Hepatocyte (in vitro differentiated cells): Measurements from ENCODE around the gene STT3B. TPM values are rescaled to one million over a fixed set of nuclear protein-coding genes. Genes with fewer than 3 reads are reported as not detected.

Experiments
- DNase-seq: peaks from one replicate; pipeline ENCODE4 v3.0.0-alpha.2; 2016; ENCODE audit warnings: low spot score
- H2AFZ ChIP-seq: fragments of 200-600 bp; sonication (generic); 2 replicates; pipeline ENCODE4 v1.6.0; 2016; ENCODE audit warnings: antibody characterized with exemption, mild to moderate bottlenecking
- H3K27ac ChIP-seq: fragments of 200-600 bp; sonication (generic); 2 replicates; pipeline ENCODE4 v1.5.1; 2016; ENCODE audit warnings: mild to moderate bottlenecking
- H3K27me3 ChIP-seq: fragments of 200-600 bp; sonication (generic); 2 replicates; pipeline ENCODE4 v1.6.1; 2016
- H3K36me3 ChIP-seq: fragments of 200-600 bp; sonication (generic); replicated peaks from 2 replicates; pipeline ENCODE4 v1.5.1; 2016; ENCODE audit warnings: low read depth; ENCODE audit not compliant: insufficient read depth
- H3K4me1 ChIP-seq: fragments of 200-600 bp; sonication (generic); 2 replicates; pipeline ENCODE4 v1.5.1; 2016; ENCODE audit warnings: mild to moderate bottlenecking, moderate library complexity; ENCODE audit not compliant: insufficient read depth
- H3K4me2 ChIP-seq: fragments of 200-600 bp; sonication (generic); 2 replicates; pipeline ENCODE4 v1.6.0; 2016
- H3K4me3 ChIP-seq: fragments of 200-600 bp; sonication (generic); 2 replicates; pipeline ENCODE4 v1.5.1; 2016; ENCODE audit warnings: mild to moderate bottlenecking
- H3K79me2 ChIP-seq: fragments of 200-600 bp; sonication (generic); 2 replicates; pipeline ENCODE4 v1.6.0; 2017; ENCODE audit warnings: mild to moderate bottlenecking
- H3K9me2 ChIP-seq: fragments of 200-600 bp; sonication (generic); replicated peaks from 2 replicates; pipeline ENCODE4 v1.6.0; 2017; ENCODE audit warnings: mild to moderate bottlenecking; ENCODE audit not compliant: insufficient read depth
- H3K9me3 ChIP-seq: fragments of 200-600 bp; sonication (generic); 2 replicates; pipeline ENCODE4 v1.5.1; 2016; ENCODE audit warnings: low read depth, mild to moderate bottlenecking
- H4K20me1 ChIP-seq: fragments of 200-600 bp; sonication (generic); 2 replicates; pipeline ENCODE4 v1.6.0; 2016; ENCODE audit warnings: mild to moderate bottlenecking; ENCODE audit not compliant: insufficient read depth, poor library complexity, severe bottlenecking
- CTCF ChIP-seq: fragments of 200-600 bp; sonication (generic); IDR thresholded peaks from 2 replicates; pipeline ENCODE4 v1.5.1; 2016; ENCODE audit warnings: antibody characterized with exemption, mild to moderate bottlenecking; ENCODE audit not compliant: poor library complexity
- EZH2 ChIP-seq: fragments of 200-600 bp; sonication (generic); IDR thresholded peaks from 2 replicates; pipeline ENCODE4 v1.6.1; 2016; ENCODE audit warnings: antibody characterized with exemption, mild to moderate bottlenecking, borderline replicate concordance
- EZH2phosphoT487 ChIP-seq: fragments of 200-600 bp; sonication (generic); IDR thresholded peaks from one replicate; pipeline ENCODE4 v1.6.1; 2018; ENCODE audit warnings: antibody characterized with exemption, mild to moderate bottlenecking, low read depth, moderate library complexity; ENCODE audit not compliant: unreplicated experiment, severe bottlenecking
- WGBS: methylation state at CpG from one replicate; pipeline ENCODE4 v1.1.6; 2016; ENCODE audit warnings: low lambda C conversion rate; ENCODE audit errors: missing lambda C conversion rate; 5-methylcytosine and 5-hydroxymethylcytosine counted together
- polyA plus RNA-seq: library from polyadenylated mRNA; unstranded; fragments of >200 nt; fragmentation: Nextera tagmentation; extraction: Ambion mirVana; gene quantifications from 2 replicates; pipeline ENCODE4 v1.2.1, GENCODE V29; 2016
- total RNA-seq: library from RNA; depleted of rRNA; stranded (reverse); fragments of >200 nt; gene quantifications from 2 replicates; pipeline ENCODE4 v1.2.3, GENCODE V29; 2014

The STT3B gene
- total and polyA plus RNA-seq, 2 experiments from 2014 or later, result 101 to 253 TPM

DNA sequence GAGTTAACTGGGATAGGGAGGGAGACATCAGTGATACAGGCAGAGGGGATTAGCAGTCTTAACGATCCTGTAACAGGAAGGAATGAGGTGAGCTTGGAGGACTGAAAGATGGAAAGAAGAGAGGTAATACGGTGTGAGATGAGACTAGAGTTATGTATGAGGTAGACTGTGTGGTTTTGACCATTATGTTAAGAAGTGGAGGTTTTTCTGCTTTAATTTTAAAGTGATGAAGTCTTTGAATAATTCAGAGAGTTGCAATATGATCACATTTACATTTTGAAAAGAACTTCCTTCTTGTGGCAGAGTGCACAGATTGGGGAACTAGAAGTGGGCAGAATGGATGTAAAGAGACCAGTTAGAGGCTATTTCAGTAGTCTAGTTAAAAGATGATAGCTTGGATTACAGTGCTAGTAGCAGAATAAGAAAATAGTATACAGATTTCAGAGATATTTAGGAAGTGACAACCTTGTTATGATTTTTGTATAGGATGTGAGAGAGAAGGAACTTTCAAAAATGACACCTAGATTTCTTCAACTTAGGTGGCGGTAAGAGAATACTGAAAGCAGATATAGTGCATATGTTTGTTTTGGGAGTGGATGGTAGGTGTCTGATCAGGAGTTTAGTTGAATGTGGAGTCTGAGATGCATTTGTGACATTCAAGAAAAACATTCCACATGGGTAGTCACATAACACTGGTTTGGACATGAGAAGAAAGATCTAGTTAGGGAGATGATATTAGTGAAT lies 40.5 kb downstream of the STT3B start:
- no peak overlapping the region for H3K4me3 ChIP-seq
- H3K36me3 ChIP-seq, result no peaks in the 10 kb centered on the region
- H3K4me2 ChIP-seq, result no peak overlapping the region
- 71% methylated on average over 3 of the region's 3 CpGs for WGBS
- no peaks in the 10 kb centered on the region for H3K4me1 ChIP-seq
- H3K9me2 ChIP-seq, result no peaks in the 10 kb centered on the region
- peaks cover 98% of the 10 kb centered on the region for H3K79me2 ChIP-seq
- no peak overlapping the region for H2AFZ ChIP-seq
- DNase-seq, result no peak
- no peaks in the 10 kb centered on the region for H3K27me3 ChIP-seq
- no peaks in the 10 kb centered on the region for H3K9me3 ChIP-seq
- no peak for TF ChIP-seq EZH2phosphoT487
- no peak for TF ChIP-seq EZH2
- TF ChIP-seq CTCF, result no peak
- H4K20me1 ChIP-seq, result peaks cover 78% of the 10 kb centered on the region
- no peak overlapping the region for H3K27ac ChIP-seq

DNA sequence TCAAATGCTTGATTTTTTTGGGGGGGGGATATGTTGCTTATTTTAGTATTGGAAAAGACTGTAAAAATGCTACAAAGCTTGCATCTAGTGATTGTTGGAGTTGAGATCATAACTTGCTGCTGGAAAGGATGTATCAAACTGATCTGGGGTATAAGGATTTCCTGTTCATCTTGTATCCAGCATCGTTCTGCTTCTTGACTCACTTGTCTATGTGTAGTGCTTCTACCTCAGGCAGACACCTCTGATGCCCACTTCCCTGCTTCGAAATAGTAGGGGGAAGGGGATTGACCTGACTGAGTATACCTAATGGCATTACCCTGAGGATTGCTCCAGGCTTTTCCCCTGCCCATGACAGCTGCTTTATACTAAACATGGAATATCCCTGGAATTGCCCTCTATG lies 42.7 kb downstream of the STT3B start:
- no peak for DNase-seq
- Histone ChIP-seq H3K4me2 (no peak overlapping the region), H3K4me3 (no peak overlapping the region), H3K27ac (no peak overlapping the region), H3K9me3 (no peaks in the 10 kb centered on the region), H4K20me1 (peaks cover 58% of the 10 kb centered on the region), H3K27me3 (no peaks in the 10 kb centered on the region), H3K79me2 (peaks cover 90% of the 10 kb centered on the region), H3K9me2 (no peaks in the 10 kb centered on the region), H2AFZ (no peak overlapping the region), H3K36me3 (no peaks in the 10 kb centered on the region), H3K4me1 (no peaks in the 10 kb centered on the region)
- TF ChIP-seq EZH2phosphoT487 (no peak), EZH2 (no peak), CTCF (no peak)
- WGBS, result 70% methylated on average over 2 of the region's 2 CpGs

- no peaks in the 10 kb centered on the region for H3K4me1 ChIP-seq
- H3K4me3 ChIP-seq, result no peak overlapping the region
- no peaks in the 10 kb centered on the region for H3K9me2 ChIP-seq
- no peaks in the 10 kb centered on the region for H3K36me3 ChIP-seq
- WGBS, result 93% methylated on average over 1 of the region's 1 CpG
- no peaks in the 10 kb centered on the region for H3K27me3 ChIP-seq
- peaks cover 90% of the 10 kb centered on the region for H3K79me2 ChIP-seq
- H2AFZ ChIP-seq, result no peak overlapping the region
- no peaks in the 10 kb centered on the region for H3K9me3 ChIP-seq
- H3K4me2 ChIP-seq, result no peak overlapping the region
- no peak overlapping the region for H3K27ac ChIP-seq
- TF ChIP-seq CTCF, result no peak
- no peak for TF ChIP-seq EZH2phosphoT487
- no peak for TF ChIP-seq EZH2
- no peak for DNase-seq
- H4K20me1 ChIP-seq, result peaks cover 48% of the 10 kb centered on the region
Measured at GRCh38 chr3:31576521-31576920, 43.8 kb downstream of the STT3B start.
